K562 (cell line): Measurements from ENCODE around the gene SPAG17.

ENCODE experiments used
- CTCF ChIP-seq, 3 experiments: IDR thresholded peaks in 2 of 3; conservative IDR thresholded peaks in 1 of 3; 2 replicates each; pipeline ENCODE4 v1.5.1; 2011 to 2012; ENCODE audit warnings: low read length in 3 of 3, mild to moderate bottlenecking in 3 of 3, control low read depth in 2 of 3, improper control_type of control experiment in 1 of 3, inconsistent platforms in 1 of 3, low read depth in 1 of 3, mixed read lengths in 1 of 3, moderate library complexity in 1 of 3; ENCODE audit not compliant: insufficient read depth in 2 of 3
- ZFP36 ChIP-seq: fragments of 150-350 bp; IDR thresholded peaks from 2 replicates; pipeline ENCODE4 v1.6.1; 2018; ENCODE audit warnings: low read length, low read depth; ENCODE audit not compliant: partially characterized antibody
- ZNF584 ChIP-seq: fragments of 200-800 bp; sonication (Bioruptor generic); IDR thresholded peaks from 2 replicates; pipeline ENCODE4 v1.6.1; 2016; ENCODE audit warnings: low read depth, mild to moderate bottlenecking, missing genetic modification characterization, missing compliant biosample characterization
- TF ChIP-seq, protein P1 (sequence below): fragments of 450-650 bp; IDR thresholded peaks from 2 replicates; pipeline ENCODE4 v1.7.0; 2016; ENCODE audit warnings: borderline replicate concordance
- TF ChIP-seq, protein P2 (sequence below), 2 experiments: fragments of 450-650 bp; formaldehyde crosslinking in 1 of 2; IDR thresholded peaks; 2 replicates each; pipeline versions ENCODE4 v1.4.0 to v1.6.1; 2014 to 2020; ENCODE audit warnings: mild to moderate bottlenecking in 2 of 2, borderline replicate concordance in 1 of 2, low read depth in 1 of 2

- TF ChIP-seq, protein P1, sequence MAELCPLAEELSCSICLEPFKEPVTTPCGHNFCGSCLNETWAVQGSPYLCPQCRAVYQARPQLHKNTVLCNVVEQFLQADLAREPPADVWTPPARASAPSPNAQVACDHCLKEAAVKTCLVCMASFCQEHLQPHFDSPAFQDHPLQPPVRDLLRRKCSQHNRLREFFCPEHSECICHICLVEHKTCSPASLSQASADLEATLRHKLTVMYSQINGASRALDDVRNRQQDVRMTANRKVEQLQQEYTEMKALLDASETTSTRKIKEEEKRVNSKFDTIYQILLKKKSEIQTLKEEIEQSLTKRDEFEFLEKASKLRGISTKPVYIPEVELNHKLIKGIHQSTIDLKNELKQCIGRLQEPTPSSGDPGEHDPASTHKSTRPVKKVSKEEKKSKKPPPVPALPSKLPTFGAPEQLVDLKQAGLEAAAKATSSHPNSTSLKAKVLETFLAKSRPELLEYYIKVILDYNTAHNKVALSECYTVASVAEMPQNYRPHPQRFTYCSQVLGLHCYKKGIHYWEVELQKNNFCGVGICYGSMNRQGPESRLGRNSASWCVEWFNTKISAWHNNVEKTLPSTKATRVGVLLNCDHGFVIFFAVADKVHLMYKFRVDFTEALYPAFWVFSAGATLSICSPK, result no peak
- TF ChIP-seq ZNF584 (CRISPR knock-in tag) (no peak), ZFP36 (no peak), CTCF (IDR thresholded peaks at IDR 0.05 in 2 of 3, conservative IDR thresholded peaks at IDR 0.05 in 1 of 3; ENCODE audit: insufficient read depth in 2 of 3, low read depth in 1 of 3, low read length in 3 of 3) (no peak)
- TF ChIP-seq, protein P2, sequence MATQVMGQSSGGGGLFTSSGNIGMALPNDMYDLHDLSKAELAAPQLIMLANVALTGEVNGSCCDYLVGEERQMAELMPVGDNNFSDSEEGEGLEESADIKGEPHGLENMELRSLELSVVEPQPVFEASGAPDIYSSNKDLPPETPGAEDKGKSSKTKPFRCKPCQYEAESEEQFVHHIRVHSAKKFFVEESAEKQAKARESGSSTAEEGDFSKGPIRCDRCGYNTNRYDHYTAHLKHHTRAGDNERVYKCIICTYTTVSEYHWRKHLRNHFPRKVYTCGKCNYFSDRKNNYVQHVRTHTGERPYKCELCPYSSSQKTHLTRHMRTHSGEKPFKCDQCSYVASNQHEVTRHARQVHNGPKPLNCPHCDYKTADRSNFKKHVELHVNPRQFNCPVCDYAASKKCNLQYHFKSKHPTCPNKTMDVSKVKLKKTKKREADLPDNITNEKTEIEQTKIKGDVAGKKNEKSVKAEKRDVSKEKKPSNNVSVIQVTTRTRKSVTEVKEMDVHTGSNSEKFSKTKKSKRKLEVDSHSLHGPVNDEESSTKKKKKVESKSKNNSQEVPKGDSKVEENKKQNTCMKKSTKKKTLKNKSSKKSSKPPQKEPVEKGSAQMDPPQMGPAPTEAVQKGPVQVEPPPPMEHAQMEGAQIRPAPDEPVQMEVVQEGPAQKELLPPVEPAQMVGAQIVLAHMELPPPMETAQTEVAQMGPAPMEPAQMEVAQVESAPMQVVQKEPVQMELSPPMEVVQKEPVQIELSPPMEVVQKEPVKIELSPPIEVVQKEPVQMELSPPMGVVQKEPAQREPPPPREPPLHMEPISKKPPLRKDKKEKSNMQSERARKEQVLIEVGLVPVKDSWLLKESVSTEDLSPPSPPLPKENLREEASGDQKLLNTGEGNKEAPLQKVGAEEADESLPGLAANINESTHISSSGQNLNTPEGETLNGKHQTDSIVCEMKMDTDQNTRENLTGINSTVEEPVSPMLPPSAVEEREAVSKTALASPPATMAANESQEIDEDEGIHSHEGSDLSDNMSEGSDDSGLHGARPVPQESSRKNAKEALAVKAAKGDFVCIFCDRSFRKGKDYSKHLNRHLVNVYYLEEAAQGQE (IDR thresholded peaks at IDR 0.05; ENCODE audit: borderline replicate concordance), result no peak
- TF ChIP-seq, protein P2 (CRISPR knock-in tag; IDR thresholded peaks at IDR 0.05; ENCODE audit: low read depth), result no peak
Observed at GRCh38 chr1:118101515-118101844, 83.5 kb downstream of the SPAG17 start.
